HCT116 (cell line): Measurements from ENCODE around the gene SETD1A.

Experiments
- POLR2A ChIP-seq: IDR thresholded peaks from 2 replicates; pipeline ENCODE4 v1.7.0; 2011; ENCODE audit warnings: borderline replicate concordance; ENCODE audit not compliant: insufficient read depth, insufficient read length; ENCODE audit errors: extremely low read depth
- REST ChIP-seq: IDR thresholded peaks from 2 replicates; pipeline ENCODE4 v1.6.1; 2012; ENCODE audit warnings: low read depth
- TF ChIP-seq, protein P1 (sequence below): IDR thresholded peaks from 2 replicates; pipeline ENCODE4 v1.6.1; 2012

GRCh38 chr16:31031276-31031675, 73.7 kb downstream of the SETD1A start:
- TF ChIP-seq POLR2A = no peak
- TF ChIP-seq, protein P1, sequence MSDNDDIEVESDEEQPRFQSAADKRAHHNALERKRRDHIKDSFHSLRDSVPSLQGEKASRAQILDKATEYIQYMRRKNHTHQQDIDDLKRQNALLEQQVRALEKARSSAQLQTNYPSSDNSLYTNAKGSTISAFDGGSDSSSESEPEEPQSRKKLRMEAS = no peak
- no peak for TF ChIP-seq REST
